Activated CD8-positive, alpha-beta memory T cell treated with anti-CD3 and anti-CD28 coated beads, Interleukin-2, amount 50 U/mL, for 4 hours (primary cell): ENCODE data around the gene TRPC4AP.

Experiments used
- DNase-seq: peaks from one replicate; pipeline ENCODE4 v3.0.0-alpha.2; 2020

TRPC4AP gene

GRCh38 chr20:34999782-35000181 is 92.8 kb downstream of the TRPC4AP start:
- no peak for DNase-seq

- DNase-seq = no peak
Measured at GRCh38 chr20:34999021-34999451, 93.6 kb downstream of the TRPC4AP start.

GRCh38 chr20:34998331-34998950 is 94.2 kb downstream of the TRPC4AP start:
- no peak for DNase-seq

GRCh38 chr20:34997774-34998173 is 94.8 kb downstream of the TRPC4AP start:
- no peak for DNase-seq

GRCh38 chr20:34997131-34997561 is 95.5 kb downstream of the TRPC4AP start:
- no peak for DNase-seq

- DNase-seq = no peak
Measured at GRCh38 chr20:34996243-34997028, 96.2 kb downstream of the TRPC4AP start.

- DNase-seq = no peak
Measured at GRCh38 chr20:34995696-34996095, 96.9 kb downstream of the TRPC4AP start.

GRCh38 chr20:34995192-34995591 is 97.4 kb downstream of the TRPC4AP start:
- no peak for DNase-seq

GRCh38 chr20:34994509-34995131 is 98.0 kb downstream of the TRPC4AP start:
- no peak for DNase-seq

- DNase-seq = no peak
Measured at GRCh38 chr20:34993941-34994508, 98.6 kb downstream of the TRPC4AP start.

- DNase-seq = no peak
Measured at GRCh38 chr20:34992751-34993417, 99.7 kb downstream of the TRPC4AP start.

- no peak for DNase-seq
Measured at GRCh38 chr20:34990661-34991214, 101.9 kb downstream of the TRPC4AP start.

- no peak for DNase-seq
Measured at GRCh38 chr20:34990231-34990630, 102.4 kb downstream of the TRPC4AP start.

- DNase-seq = no peak
Measured at GRCh38 chr20:34989670-34990069, 102.9 kb downstream of the TRPC4AP start.

GRCh38 chr20:34989118-34989517 is 103.5 kb downstream of the TRPC4AP start:
- no peak for DNase-seq

- DNase-seq = no peak
Measured at GRCh38 chr20:34988191-34988540, 104.4 kb downstream of the TRPC4AP start.

GRCh38 chr20:34987288-34988190 is 105.1 kb downstream of the TRPC4AP start:
- DNase-seq = no peak

- DNase-seq = no peak
Measured at GRCh38 chr20:34986311-34987287, 106.0 kb downstream of the TRPC4AP start.

- no peak for DNase-seq
Measured at GRCh38 chr20:34985461-34986310, 106.9 kb downstream of the TRPC4AP start.
